ENCODE results near the gene COL15A1. TPM values are rescaled to one million over a fixed set of nuclear protein-coding genes. Genes with fewer than 3 reads are reported as not detected.

Gene COL15A1
- total and polyA plus RNA-seq, 2 of the 8 experiments (the other 6 are each of a cell fraction or from before 2014, with no cell fraction given): 0.12 to 0.15 TPM

- Histone ChIP-seq H4K20me1 (replicated peaks in 1 of 2; ENCODE audit: control insufficient read depth in 1 of 2, insufficient read depth in 2 of 2, low read length in 2 of 2) (no peaks in the 10 kb centered on the region), H3K4me2 (ENCODE audit: insufficient read depth in 1 of 2, low read depth in 2 of 2, low read length in 2 of 2) (no peak overlapping the region), H3K56ac (replicated peaks; ENCODE audit: insufficient read length, low read depth, low read length) (no peak overlapping the region), H3K9ac (replicated peaks in 1 of 4; ENCODE audit: extremely low read depth in 1 of 4, low read depth in 3 of 4, low read length in 3 of 4) (no peak overlapping the region), H3K4ac (replicated peaks; ENCODE audit: insufficient read length, low read depth, low read length) (no peak overlapping the region), H2BK15ac (ENCODE audit: low read length) (no peak overlapping the region), H2BK12ac (ENCODE audit: low read depth, low read length) (no peak overlapping the region), H3K27me3 (replicated peaks in 1 of 4; ENCODE audit: control insufficient read depth in 3 of 4, extremely low read depth in 1 of 4, insufficient read depth in 3 of 4, low read length in 3 of 4) (peaks cover 0 to 1% (median 0%) of the 10 kb centered on the region in 4 experiments; a peak in 1 of 7 replicates), H4K91ac (replicated peaks; ENCODE audit: insufficient read length, low read length) (no peak overlapping the region), H3K9me3 (ENCODE audit: insufficient read depth in 2 of 2, low read depth in 1 of 2, low read length in 1 of 2) (no peaks in the 10 kb centered on the region), H3K14ac (ENCODE audit: insufficient read length) (no peak overlapping the region), H3K79me2 (ENCODE audit: control insufficient read depth in 1 of 2, insufficient read depth in 2 of 2, low read length in 2 of 2) (no peaks in the 10 kb centered on the region), H2BK5ac (ENCODE audit: low read depth, low read length) (no peak overlapping the region), H3K4me3 (ENCODE audit: extremely low read depth in 1 of 4, insufficient read depth in 2 of 4, low read depth in 3 of 4, low read length in 4 of 4) (no peak overlapping the region), H4K8ac (ENCODE audit: extremely low read depth, insufficient read depth, low read length) (no peak overlapping the region), H4K5ac (ENCODE audit: insufficient read length, low read depth, low read length) (no peak overlapping the region), H2AFZ (ENCODE audit: low read length) (no peak overlapping the region), H2BK120ac (replicated peaks; ENCODE audit: low read depth, low read length) (no peak overlapping the region), H3K79me1 (ENCODE audit: low read depth, low read length) (no peaks in the 10 kb centered on the region), H2AK5ac (ENCODE audit: low read depth, low read length) (no peak overlapping the region), H3K23ac (ENCODE audit: insufficient read length) (no peak overlapping the region), H3K23me2 (ENCODE audit: low read depth, low read length) (no peaks in the 10 kb centered on the region; the same call in 1 of the 2 replicates), H3K36me3 (ENCODE audit: control insufficient read depth in 2 of 4, insufficient read depth in 4 of 4, low read length in 3 of 4) (no peaks in the 10 kb centered on the region), H2BK20ac (ENCODE audit: low read length) (no peak overlapping the region), H3K27ac (ENCODE audit: low read depth, low read length) (no peak overlapping the region), H3K18ac (ENCODE audit: extremely low read depth, low read length) (no peak overlapping the region), H3K4me1 (replicated peaks in 1 of 4; ENCODE audit: control insufficient read depth in 3 of 4, insufficient read depth in 4 of 4, low read length in 3 of 4) (0 out of 7 replicates have a peak, but pooled peaks cover 0 to 2% (median 0%) of the 10 kb centered on the region in 4 experiments)
- POLR2A ChIA-PET (ENCODE audit: partially characterized antibody): interaction anchor here (0.5 kb wide), 1 partner anchor 41 kb away, joined by 5 read pairs; no protein-coding TSS in a partner anchor
- no peak for FAIRE-seq
- no peak for TF ChIP-seq CTCF (IDR thresholded peaks at IDR 0.05; ENCODE audit: control extremely low read depth in 1 of 3, insufficient read depth in 1 of 3, low read depth in 1 of 3, low read length in 3 of 3)
- no peak for TF ChIP-seq JUN (IDR thresholded peaks at IDR 0.05; ENCODE audit: low read depth, low read length)
- TF ChIP-seq BACH1 (IDR thresholded peaks at IDR 0.05; ENCODE audit: low read length): no peak
- no peak for TF ChIP-seq SP4 (IDR thresholded peaks at IDR 0.05; ENCODE audit: low read length)
- DNase-seq (ENCODE audit: low read depth in 1 of 2, low spot score in 2 of 2): no peak
- CTCF ChIA-PET (ENCODE audit: partially characterized antibody): no interaction called here
- WGBS, 2 experiments (ENCODE audit: extremely low coverage in 1 of 2, insufficient coverage in 1 of 2, insufficient read length in 1 of 2, insufficient replicate concordance in 2 of 2, low coverage in 1 of 2, low lambda C conversion rate in 2 of 2, missing lambda C conversion rate in 1 of 2): 88% methylated on average over 3 of the region's 3 CpGs; no CpG with 5 or more reads in 1 of the 2 experiments
Measured at GRCh38 chr9:99074902-99075245, 131.2 kb downstream of the COL15A1 start.

Measured in H1 (cell line).